ENCODE data around the gene ING5.
A peak's percentile ranks its signal among the peaks of the same experiment; 100 is the strongest.

ING5 gene

DNA sequence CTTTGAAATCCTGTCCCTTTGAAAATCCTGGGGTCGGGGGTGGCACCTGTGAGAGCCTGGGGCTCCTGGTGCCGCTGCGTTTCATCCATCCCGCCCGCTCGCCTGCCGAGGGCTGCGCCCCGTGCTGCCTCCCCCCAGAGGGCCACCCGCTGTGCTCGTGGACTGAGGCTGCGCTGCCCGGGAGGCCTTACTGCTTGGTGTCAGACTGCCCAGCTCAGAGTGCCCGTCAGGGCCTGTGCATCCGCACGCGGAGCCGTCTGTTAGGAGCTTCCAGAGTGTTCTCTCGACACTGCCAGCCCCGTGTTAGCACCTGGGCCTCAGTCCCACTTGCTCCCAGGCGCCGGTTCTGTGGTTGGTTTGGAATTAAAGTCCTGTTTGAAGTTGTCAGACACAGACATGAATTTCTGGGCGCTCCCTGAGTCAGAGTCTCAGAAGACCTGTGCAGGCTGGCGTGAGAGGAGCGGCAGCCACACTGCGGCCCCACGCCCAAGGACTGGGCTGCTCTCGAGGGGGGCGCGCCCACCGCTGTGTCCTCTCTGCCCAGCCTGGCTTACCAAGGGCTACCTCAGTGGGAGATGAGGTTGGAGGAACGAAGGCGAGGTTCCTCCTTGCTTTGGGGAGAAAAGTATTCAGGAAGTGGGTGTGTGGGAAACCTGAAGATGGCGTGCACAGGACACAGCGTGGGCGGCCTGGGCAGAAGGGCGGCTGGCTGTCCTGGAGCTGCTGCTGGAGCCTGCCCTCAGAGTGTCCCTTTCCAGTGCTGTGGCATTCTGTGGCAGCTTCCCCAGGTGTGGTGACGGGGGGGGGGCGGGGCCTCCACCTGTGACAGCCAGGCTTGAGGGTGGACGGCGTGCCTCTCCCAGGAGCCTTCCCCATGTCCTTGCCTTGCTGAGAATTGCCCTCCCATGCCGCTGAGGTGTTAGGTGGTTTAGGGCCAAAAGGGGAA is 29.3 kb upstream of the ING5 start:
- no peak for DNase-seq (ENCODE audit: low read depth in 2 of 3, low spot score in 1 of 3)

DNA sequence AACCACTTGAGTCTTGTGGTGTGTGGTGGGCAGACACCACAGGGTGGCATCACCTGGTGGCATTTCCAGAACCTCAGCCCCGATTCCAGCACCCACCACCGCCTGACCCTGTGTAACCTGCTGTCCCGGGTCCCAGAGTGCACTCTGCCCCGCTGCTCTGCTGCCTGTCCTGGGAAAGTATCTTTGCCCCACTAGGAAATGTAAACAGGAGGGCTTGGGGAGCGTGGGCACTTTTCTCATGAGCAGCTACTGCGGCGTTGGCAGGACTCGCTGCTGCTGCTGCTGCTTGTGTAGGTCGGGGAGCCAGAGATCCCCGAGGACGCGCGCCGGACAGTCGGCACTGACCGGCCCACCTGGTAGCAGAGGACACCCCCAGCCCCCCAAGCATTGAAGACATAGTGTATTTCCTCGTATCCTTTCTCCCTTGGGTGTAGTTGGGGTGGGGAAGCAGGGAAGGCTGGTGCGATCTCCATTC is 28.6 kb upstream of the ING5 start:
- DNase-seq (ENCODE audit: low read depth in 2 of 3, low spot score in 1 of 3) = no peak

DNA sequence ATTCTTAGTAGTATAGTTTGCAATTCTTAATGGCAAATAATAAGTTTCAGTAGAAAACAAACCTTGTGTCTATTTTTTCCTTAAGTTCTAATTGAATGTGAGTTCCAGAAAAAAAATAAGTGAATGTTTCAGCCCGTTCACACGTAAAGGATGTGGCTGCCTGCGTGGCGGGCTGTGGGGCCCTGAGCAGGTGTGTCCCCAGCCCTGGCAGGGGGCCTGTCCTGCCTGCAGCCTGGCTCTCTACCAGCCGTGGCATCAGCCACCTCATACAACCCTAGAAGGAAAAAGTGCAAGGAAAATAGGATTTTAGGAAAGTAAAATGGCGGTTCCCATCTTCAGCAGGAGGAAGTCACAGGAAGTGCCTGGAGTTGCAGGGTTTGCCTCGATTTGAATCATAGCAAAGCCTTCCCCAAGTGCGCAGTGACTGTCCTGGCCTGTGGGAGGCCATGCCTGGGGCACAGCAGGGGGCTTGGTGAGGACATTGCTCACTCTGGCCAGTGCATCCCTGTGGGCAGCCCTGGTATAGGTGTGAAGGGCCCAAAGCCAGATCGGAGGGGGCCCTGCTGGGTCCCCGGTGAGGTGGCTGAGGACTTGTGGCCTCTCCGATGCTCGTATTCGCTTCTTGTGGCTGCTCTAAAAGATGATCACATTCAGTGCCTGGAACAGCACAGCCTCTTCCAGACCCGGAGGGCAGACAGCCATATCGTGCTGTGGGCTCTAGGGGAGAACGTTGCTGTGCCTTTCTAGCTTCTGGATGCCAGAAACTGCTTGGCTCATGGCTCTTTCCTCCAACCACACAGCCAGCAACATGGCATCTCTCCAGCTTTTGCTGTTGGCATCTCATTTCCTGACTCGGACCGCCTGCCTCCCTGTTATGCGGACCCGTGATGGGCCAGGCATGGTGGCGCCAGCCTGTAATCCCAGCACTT is 27.8 kb upstream of the ING5 start:
- no peak for DNase-seq (ENCODE audit: low read depth in 2 of 3, low spot score in 1 of 3)

DNA sequence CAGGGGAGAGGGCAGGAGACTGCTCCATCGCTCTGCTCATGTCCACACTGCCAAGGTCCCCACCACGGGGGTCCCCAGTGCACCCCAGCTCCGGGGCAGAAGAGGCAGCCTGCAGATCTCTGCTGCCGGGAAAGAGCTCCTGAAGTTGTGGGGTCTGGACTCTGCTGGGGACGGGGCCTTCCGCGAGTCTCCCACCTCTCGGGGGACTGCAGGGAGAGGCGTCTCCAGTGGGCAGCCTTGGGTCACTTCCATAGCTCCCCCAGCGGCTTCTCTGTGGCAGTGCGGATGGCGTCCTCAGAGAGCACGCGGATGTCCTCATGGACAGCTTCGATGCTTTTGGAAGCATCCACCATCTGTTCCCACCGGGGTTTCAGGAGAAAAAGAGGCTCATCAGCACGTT is 26.0 kb upstream of the ING5 start:
- DNase-seq (ENCODE audit: low read depth in 2 of 3, low spot score in 1 of 3) = no peak

DNA sequence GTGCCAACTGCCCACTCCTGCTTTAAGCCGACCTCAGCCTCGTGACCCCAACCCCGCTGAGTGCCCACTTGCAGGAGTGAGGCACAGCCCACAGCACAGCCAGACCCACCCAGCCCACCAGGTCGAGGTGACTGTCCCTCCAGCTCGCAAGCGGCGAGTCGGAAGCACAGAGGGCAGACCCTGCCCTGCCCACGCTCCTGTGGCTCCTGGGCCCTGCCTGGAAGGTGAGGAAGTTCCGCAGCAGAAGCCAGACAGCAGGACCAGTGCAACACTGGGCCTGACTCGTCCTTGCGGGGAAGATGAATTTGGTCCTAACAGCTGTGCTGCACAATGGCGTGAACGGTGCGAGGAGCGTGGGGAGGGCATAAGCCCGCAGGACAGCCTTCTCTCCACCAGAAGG is 25.2 kb upstream of the ING5 start:
- no peak for DNase-seq (ENCODE audit: low read depth in 2 of 3, low spot score in 1 of 3)

DNA sequence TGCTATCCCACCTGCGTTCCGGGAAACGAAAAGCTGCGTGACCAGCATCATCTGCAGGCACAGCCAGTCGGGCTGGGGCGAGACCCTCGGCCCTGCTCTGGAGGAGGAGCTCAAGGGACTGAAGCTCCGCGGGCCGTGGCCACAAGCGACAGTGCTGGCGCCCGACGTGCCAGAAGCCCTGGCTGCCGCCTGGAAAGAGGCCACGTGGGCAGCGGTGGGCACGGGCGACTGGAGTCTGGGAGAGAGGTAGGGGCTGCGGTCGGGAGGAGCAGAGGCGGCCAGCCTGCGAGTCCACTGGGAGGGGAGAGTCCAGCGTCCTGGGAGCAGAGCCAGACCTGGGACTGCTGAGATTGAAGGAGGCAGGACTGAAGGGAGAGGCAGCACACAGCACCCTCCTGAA is 24.4 kb upstream of the ING5 start:
- no peak for DNase-seq (ENCODE audit: low read depth in 2 of 3, low spot score in 1 of 3)

DNA sequence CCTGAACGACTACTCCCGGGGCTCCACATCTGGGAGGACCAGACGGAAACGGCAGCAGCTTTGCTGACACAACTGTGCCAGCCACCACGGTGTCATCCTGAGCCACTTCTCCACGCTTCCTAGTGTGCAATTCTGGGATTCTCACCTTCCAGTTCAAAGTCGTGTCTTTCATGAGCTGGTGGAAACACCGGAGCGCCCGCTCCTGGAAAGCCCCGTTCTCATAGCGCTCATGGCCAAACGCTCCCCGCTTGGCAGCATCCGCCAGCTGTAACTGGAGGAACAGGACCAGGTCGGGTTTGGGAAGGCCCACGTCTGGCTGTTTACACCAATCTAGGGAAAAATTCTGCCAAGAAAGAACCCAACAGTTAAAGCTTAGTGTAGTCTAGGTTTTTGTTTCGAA is 23.5 kb upstream of the ING5 start:
- no peak for DNase-seq (ENCODE audit: low read depth in 2 of 3, low spot score in 1 of 3)

DNA sequence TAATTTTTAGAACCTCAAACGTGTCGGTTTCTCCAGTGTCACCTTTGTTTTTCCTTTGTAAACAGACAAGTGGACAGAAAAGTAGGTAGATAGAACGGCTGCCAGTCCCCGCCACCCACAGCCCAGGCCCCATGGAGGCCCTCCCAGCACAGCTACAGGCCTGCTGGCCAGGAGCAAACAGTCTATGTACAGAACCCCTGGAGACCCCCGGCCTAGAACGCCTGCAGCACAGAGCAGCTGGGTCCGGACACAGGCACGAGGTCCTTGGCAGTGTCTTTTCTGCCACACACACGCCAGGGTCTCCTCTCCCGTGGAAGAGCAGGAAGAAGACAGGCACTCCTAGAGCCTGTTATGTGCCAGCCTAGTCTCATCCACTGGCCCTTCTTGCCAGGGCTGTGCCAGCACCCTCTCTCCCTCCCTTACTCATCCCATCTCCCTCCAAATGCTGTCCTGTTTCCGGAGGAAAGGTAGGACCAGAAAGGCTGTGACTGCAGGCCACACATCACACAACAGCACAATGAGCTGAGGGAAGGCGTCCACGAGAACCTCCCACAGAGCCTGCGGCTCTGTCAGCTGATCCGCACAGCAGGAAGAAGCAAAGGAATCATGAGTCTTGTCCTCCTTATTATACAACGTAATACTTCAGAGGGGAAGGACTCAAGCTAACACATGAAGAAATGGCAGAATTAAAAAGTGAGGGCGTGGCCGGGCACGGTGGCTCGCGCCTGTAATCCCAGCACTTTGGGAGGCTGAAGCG is 22.9 kb upstream of the ING5 start:
- DNase-seq (ENCODE audit: low read depth in 2 of 3, low spot score in 1 of 3) = no peak

DNA sequence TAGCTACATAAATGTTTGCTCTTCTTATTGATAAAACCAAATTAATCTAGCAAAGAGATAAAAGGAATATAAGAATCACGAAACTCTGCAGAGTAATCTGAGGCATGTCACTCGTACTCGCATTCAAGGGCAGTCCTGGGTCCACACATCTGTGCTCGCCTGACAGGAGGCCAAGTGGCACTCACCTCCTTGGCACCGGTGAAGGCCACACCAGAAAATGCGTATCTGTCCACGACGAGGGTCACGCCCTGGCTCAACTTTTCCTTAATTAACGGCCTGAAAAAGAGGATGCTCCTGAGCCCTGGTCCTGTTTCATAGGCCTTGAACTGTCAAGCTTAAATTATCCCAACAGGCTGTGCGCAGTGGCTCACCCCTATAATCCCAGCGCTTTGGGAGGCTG is 21.8 kb upstream of the ING5 start:
- DNase-seq (ENCODE audit: low read depth in 2 of 3, low spot score in 1 of 3) = no peak

DNA sequence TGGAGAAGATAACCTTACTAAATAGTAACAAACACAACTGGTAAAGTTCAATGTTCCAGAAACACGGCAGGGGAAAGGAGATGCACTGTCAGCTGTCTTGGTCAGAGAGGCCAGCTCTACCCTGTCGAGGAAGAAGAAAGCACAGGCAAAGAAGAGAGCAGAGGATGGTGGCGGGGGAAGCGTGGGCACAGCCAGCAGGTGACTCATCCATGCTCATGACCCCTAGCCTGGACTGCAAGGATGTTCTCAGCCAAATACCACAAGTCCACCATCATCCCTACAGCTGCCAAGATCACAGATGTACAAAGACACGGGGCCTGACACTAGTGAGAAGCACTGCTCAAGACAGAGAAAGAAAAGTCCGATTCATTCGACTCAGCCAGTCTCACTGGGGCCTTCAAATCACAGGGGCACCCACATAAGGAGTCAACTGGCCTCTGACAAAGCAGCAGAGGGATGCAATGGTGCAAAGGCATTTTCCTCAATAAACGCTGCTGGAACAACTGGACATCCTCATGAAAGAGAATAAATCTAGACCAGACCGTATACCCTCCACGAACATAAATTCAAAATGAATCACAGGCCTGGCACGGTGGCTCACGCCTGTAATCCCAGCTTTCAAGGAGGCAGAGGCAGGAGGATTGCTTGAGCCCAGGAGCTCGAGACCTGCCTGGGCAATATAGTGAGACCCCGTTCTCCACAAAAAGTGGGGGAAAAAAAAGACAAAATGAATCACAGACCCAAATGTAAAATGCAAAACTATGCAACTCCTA is 20.8 kb upstream of the ING5 start:
- no peak for DNase-seq (ENCODE audit: low read depth in 2 of 3, low spot score in 1 of 3)

DNA sequence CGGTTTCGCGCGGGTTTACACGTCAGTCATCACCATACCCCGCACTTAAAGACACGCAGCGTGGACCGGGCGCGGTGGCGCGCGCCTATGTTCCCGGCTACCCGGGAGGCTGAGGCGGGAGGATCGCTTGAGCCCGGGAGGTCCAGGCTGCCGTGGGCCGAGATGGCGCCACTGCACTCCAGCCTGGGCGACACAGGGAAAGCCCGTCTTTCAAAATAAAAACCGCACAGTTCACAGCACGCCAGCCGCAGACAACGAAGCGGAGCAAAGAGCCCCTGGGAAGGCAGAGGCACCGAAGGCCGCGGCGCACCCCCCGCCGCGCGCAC is 15.6 kb upstream of the ING5 start:
- DNase-seq (ENCODE audit: low read depth in 2 of 3, low spot score in 1 of 3) = no peak

DNA sequence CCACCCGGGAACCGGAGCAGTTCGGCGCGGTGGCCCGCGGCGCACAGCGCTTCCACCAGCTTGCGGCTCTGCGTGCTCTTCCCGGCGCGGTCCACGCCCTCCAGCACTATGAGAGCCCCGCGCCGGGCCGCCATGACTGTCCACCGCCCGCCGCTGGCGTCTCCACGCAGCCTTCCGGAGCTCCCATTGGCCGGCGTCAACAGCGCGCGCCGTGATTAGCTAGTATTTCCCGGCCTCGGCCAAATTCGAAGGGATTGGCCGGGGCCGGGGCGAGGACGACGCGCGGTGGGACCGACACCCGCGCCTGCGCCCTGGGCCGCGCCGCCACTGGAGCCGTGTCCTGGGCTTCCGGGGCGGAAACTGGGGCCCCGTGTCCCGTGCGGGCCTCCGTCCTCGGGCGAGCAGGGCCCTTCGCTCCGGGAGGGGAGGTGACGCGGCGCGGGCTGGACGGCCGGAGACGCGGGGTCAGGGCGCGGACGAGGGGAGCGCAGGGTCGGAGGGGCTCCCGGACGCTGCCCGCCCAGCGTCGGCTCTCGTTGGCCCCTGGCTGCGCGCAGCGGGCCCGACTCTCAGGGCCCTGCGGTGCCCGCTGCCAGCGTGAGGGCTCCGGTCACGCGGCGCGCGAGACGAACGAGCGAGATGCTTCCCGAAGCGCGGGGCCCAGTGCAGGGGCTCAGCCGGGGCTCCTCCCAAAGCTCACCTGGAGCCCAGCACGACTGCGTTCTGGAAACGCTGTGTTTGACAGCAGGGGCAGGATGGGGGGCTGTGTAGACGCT is 15.0 kb upstream of the ING5 start, which contains the start of gene DTYMK:
Gene DTYMK (minus strand): TSS at position 166 of the 776 bp plus-strand sequence. CDS start 32 bp downstream, at position 134.
- DNase-seq (ENCODE audit: low read depth in 2 of 3, low spot score in 1 of 3) = peak; percentile 88 to 94 (median 91)

DNA sequence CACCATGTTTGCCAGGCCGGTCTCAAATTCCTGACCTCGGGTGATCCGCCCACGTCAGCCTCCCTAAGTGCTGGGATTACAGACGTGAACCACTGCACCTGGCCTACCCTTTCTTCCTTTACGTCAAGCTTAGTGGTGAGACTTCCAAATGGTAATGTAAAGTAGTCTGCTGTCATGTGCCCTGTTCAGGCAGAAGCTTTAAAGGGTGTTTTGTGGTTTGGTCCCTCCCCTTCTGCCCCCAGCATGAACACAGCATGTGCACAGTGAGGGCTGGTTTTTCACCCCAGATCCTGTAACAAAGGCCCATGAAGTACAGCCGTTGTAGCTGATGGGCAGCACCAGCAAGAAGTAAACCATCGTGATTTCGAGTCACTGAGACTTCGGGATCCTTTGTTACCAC is 12.5 kb upstream of the ING5 start:
- DNase-seq (ENCODE audit: low read depth in 2 of 3, low spot score in 1 of 3) = no peak

DNA sequence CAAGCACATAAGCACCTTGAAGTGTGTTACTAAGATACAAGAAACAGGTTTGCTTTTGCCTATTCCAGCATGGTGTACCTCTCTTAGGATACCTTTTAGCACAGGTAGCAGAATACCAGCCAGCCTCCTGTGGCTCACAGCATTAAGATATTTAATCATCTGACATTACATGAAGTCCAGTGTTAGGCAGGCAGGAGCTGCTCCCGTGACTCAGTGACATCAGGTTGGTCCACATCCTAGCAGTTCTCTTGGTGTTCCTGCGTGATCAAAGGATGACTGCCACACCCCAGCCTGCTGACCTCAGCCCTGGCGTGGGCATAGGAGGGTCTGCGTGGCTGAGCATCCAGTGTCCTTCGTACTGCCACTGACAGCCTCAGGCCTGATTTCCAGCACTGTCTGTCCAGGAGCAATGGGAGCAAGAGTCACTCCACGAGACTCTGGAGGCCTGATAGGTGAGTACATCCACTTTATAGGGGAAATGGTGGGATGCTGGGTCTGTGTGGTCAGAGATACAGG is 11.6 kb upstream of the ING5 start:
- DNase-seq (ENCODE audit: low read depth in 2 of 3, low spot score in 1 of 3) = no peak

DNA sequence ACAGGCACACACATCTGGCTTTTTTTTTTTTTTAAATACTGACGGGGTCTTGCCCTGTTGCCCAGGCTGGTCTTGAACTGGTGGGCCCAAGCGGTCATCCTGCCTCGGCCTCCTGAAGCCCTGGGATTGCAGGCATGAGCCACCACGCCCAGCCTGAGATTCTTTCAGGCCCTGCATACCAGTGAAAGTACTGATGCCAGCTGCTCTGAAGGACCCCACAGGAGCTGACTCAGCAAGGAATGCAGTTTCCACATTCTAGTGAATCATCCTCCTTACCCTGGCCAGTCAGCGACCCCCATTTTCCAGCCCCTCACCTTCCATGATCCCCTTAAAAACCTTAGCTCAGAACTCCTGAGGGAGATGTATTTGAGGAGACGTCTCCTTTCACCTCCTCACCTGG is 9.4 kb upstream of the ING5 start:
- DNase-seq (ENCODE audit: low read depth in 2 of 3, low spot score in 1 of 3) = no peak

DNA sequence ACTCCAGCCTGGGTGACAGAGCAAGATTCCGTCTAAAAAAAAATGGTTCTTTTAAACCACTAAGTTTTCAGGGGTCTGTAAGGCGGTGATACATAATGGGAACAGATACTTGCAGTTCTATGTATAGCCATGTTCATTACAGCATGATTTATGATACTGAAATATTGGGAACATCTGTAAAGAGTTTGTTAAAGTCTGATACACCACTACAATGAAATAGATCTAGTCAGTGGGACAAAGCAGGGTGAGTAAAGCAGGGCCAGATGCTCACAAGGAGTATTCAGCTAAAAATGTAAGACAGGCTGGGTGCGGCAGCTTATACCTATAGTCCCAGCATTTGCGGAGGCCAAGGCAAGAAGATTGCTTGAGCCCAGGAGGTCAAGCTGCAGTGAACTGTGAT is 6.2 kb upstream of the ING5 start:
- DNase-seq (ENCODE audit: low read depth in 2 of 3, low spot score in 1 of 3) = no peak

DNA sequence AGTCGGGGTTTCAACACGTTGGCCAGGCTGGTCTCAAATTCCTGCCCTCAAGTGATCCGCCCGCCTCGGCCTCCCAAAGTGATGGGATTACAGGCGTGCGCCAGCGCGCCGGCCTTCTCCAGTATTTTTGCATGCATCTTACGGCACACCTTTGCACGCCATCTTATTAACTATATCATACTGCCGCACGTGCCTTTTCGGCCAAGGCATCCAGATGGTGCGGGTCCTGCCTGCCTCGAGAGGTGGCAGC is 765 bp upstream of the ING5 start:
- DNase-seq (ENCODE audit: low read depth in 2 of 3, low spot score in 1 of 3) = no peak

DNA sequence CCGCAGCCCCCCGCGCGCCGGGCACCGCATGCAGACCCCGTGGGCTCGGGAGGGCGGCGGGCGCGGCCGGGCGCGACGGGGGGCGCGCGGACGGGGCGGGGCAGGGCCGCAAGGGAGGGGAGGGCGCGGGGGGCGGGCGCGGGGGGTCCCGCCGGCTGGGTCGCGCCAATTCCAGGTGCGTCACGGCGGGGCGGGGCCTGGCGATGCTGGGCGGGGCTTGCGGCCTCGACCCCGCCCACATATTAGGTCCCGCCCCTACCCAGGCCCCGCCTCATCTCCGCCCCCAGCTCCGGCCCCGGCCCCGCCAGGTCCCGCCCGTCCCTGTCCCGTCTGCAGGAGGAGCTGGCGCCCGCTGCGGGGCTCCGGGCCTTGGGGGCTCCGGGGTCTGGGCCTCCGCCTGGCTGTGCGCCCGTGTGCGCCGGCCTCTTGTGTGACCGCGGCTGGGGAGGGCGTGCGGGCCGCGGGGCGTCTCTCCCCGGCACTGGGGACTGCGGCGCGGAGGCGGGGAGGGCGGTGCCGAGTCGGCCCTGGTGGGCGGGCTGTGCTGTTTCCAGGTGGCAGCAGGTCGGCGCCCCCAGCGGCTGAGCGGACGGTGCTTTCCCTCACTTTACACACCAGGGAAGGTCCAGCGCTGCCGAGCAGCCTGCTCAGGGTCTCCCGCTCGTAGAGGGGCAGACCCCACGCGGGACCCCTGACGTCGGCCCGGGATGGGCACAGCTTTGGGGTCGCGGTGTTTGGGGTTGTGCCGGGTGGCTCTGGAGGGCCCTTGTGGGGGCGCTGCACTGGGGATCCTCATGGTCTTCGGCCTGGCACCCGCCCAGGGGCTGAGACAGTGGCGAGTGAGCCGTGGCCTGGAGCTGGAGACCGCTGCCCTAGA is 554 bp downstream of the ING5 start:
- DNase-seq (ENCODE audit: low read depth in 2 of 3, low spot score in 1 of 3) = peak; percentile 77 to 85 (median 78)

All from stimulated activated CD4-positive, alpha-beta T cell treated with anti-CD3 and anti-CD28 coated beads, Interleukin-12 subunit alpha, Interleukin-12 subunit beta, amount 100 ng/mL, for 48 hours (primary cell).